ENCODE measurements around the gene ITGA1.

GRCh38 chr5:52897238-52897614, 109.5 kb downstream of the ITGA1 start:
- no peak for TF ChIP-seq CTCF (IDR thresholded peaks at IDR 0.05)
- no peak for TF ChIP-seq POLR2A (IDR thresholded peaks at IDR 0.05)
